Panc1 (cell line): ENCODE measurements around the gene GALNT11. TPM values are rescaled to one million over a fixed set of nuclear protein-coding genes. Genes with fewer than 3 reads are reported as not detected.
"Not testable (repeated sequence)": the region's sequence is repeated elsewhere in the genome, so short reads cannot be mapped to it uniquely, and the experiment has no call there.

Source experiments
- ATAC-seq: fragments of 200-7000 bp; cut with Tn5 transposase; 2 replicates; pipeline ENCODE4 v1.9.1; 2020; ENCODE audit warnings: mild to moderate bottlenecking, moderate library complexity
- BruUV-seq: library from RNA; stranded (reverse); fragments of 400-500 nt; replicated peaks from 2 replicates; lab custom pipeline; 2021; lab: Mats Ljungman, UMichigan
- CTCF ChIA-PET: fragments of 300-600 bp; sonication (Branson Sonifier 250); formaldehyde crosslinking; loops from one replicate; lab custom pipeline; 2022; ENCODE audit warnings: antibody characterized with exemption; lab: Charles Lee
- POLR2A ChIA-PET: fragments of 300-600 bp; sonication (Branson Sonifier 250); formaldehyde crosslinking; loops from one replicate; lab custom pipeline; 2022; ENCODE audit warnings: antibody characterized with exemption; lab: Charles Lee
- DNase-seq: peaks from one replicate; pipeline ENCODE4 v3.0.0-alpha.2; 2010; ENCODE audit warnings: low read depth, low spot score
- H3K27ac ChIP-seq: 2 replicates; pipeline ENCODE4 v1.5.1; 2011; ENCODE audit warnings: mild to moderate bottlenecking, low read length, inconsistent platforms
- H3K27me3 ChIP-seq: fragments of 200-500 bp; sonication (Bioruptor generic); 2 replicates; pipeline ENCODE4 v1.6.0; 2014; ENCODE audit warnings: low read length, inconsistent platforms; ENCODE audit not compliant: control insufficient read depth, insufficient read depth
- H3K36me3 ChIP-seq: fragments of 200-500 bp; sonication (Bioruptor generic); 2 replicates; pipeline ENCODE4 v1.5.1; 2014; ENCODE audit warnings: inconsistent platforms, mild to moderate bottlenecking, low read length, moderate library complexity; ENCODE audit not compliant: control insufficient read depth, insufficient read depth
- H3K4me1 ChIP-seq: 2 replicates; pipeline ENCODE4 v1.5.1; 2011; ENCODE audit warnings: inconsistent platforms, mild to moderate bottlenecking, low read length, moderate library complexity; ENCODE audit not compliant: control insufficient read depth, insufficient read depth
- H3K4me3 ChIP-seq, 2 experiments: 2 replicates each; pipeline ENCODE4 v1.5.1; 2011 to 2012; ENCODE audit warnings: low read depth in 2 of 2, low read length in 2 of 2, mild to moderate bottlenecking in 2 of 2, inconsistent platforms in 1 of 2, moderate library complexity in 1 of 2
- H3K9me3 ChIP-seq: fragments of 200-500 bp; sonication (Bioruptor generic); 2 replicates; pipeline ENCODE4 v1.5.1; 2014; ENCODE audit warnings: low read depth, mild to moderate bottlenecking, inconsistent platforms, low read length, moderate library complexity; ENCODE audit not compliant: control insufficient read depth, insufficient read depth
- CTCF ChIP-seq: fragments of 450-650 bp; IDR thresholded peaks from 2 replicates; pipeline ENCODE4 v1.5.1; 2017; ENCODE audit warnings: mild to moderate bottlenecking
- POLR2AphosphoS5 ChIP-seq: IDR thresholded peaks from 2 replicates; pipeline ENCODE4 v1.6.1; 2012; ENCODE audit warnings: mild to moderate bottlenecking, low read depth, low read length, moderate library complexity
- REST ChIP-seq, 2 experiments: IDR thresholded peaks; 2 replicates each; pipeline ENCODE4 v1.6.1; 2011 to 2012; ENCODE audit warnings: low read depth in 2 of 2, control low read depth in 1 of 2, low read length in 1 of 2, mild to moderate bottlenecking in 1 of 2, moderate library complexity in 1 of 2; ENCODE audit not compliant: insufficient read depth in 1 of 2
- SIN3A ChIP-seq: IDR thresholded peaks from 2 replicates; pipeline ENCODE4 v1.6.1; 2012; ENCODE audit warnings: low read depth, mild to moderate bottlenecking, low read length, moderate library complexity, borderline replicate concordance; ENCODE audit not compliant: insufficient read depth
- TCF7L2 ChIP-seq: IDR thresholded peaks from 2 replicates; pipeline ENCODE4 v1.6.1; 2011; ENCODE audit warnings: mild to moderate bottlenecking, low read depth, low read length, inconsistent platforms
- in situ Hi-C: cut with HindIII; loops from 2 replicates; pipeline ENCODE4 v1.10.0; 2016; ENCODE audit warnings: low sequenced_read_pairs, low pct_unique_long_range_greater_than_20kb
- intact Hi-C: fragments of 100-400 bp; cut with micrococcal nuclease; formaldehyde crosslinking; loops from one replicate; pipeline ENCODE4 v1.10.0; 2022; ENCODE audit not compliant: unreplicated experiment
- total RNA-seq: library from RNA; stranded (reverse); gene quantifications from one replicate; pipeline ENCODE4 v1.2.1, GENCODE V29; 2021; ENCODE audit not compliant: unreplicated experiment

Gene GALNT11
- total RNA-seq, 1 experiment from 2014 or later, result 48.7 TPM

- H3K27me3 ChIP-seq, CTCF ChIA-PET, H3K9me3 ChIP-seq, H3K36me3 ChIP-seq, intact Hi-C loops, H3K4me3 ChIP-seq, H3K4me1 ChIP-seq, POLR2A ChIA-PET, BruUV-seq, H3K27ac ChIP-seq, in situ Hi-C loops: not testable (repeated sequence)
- ATAC-seq (0 out of 2 replicates have a peak, but pooled peaks have one; percentile 29), DNase-seq (peak; percentile 38)
- TF ChIP-seq CTCF, result peak; percentile 85
Measured at GRCh38 chr7:152030059-152030458, 4.6 kb downstream of the GALNT11 start.

GRCh38 chr7:152030639-152031038 is 5.2 kb downstream of the GALNT11 start:
- H3K9me3 ChIP-seq, CTCF ChIA-PET, POLR2A ChIA-PET, in situ Hi-C loops, H3K4me3 ChIP-seq, intact Hi-C loops, ATAC-seq, H3K4me1 ChIP-seq, H3K27ac ChIP-seq, H3K27me3 ChIP-seq, DNase-seq, H3K36me3 ChIP-seq, BruUV-seq: not testable (repeated sequence)

GRCh38 chr7:152035817-152036216 is 10.3 kb downstream of the GALNT11 start:
- H3K4me1 ChIP-seq, result no peaks in the 10 kb centered on the region
- DNase-seq, result no peak
- no peak overlapping the region for H3K27ac ChIP-seq
- no TSS peak for BruUV-seq
- H3K4me3 ChIP-seq, result no peak overlapping the region
- no peaks in the 10 kb centered on the region for H3K27me3 ChIP-seq
- TF ChIP-seq CTCF (no peak), REST (IDR thresholded peaks at IDR 0.05; ENCODE audit: insufficient read depth in 1 of 2, low read depth in 2 of 2, low read length in 1 of 2) (no peak), SIN3A (no peak), POLR2AphosphoS5 (no peak), TCF7L2 (no peak)
- in situ Hi-C loops, result no loop called here
- H3K9me3 ChIP-seq, result peaks cover 13% of the 10 kb centered on the region
- CTCF ChIA-PET, result no interaction called here
- no peak for ATAC-seq
- no peaks in the 10 kb centered on the region for H3K36me3 ChIP-seq
- POLR2A ChIA-PET, result no interaction called here
- intact Hi-C loops, result no loop called here

- CTCF ChIA-PET, POLR2A ChIA-PET: not testable (repeated sequence)
Measured at GRCh38 chr7:152038410-152038809, 12.9 kb downstream of the GALNT11 start.

GRCh38 chr7:152043086-152043485 is 17.6 kb downstream of the GALNT11 start:
- H3K27me3 ChIP-seq, DNase-seq, in situ Hi-C loops, intact Hi-C loops, H3K4me1 ChIP-seq, H3K4me3 ChIP-seq, ATAC-seq, H3K27ac ChIP-seq, H3K36me3 ChIP-seq, BruUV-seq, CTCF ChIA-PET: not testable (repeated sequence)
- H3K9me3 ChIP-seq, result peaks cover 19% of the 10 kb centered on the region
- POLR2A ChIA-PET, result interaction anchor here (0.6 kb wide), 1 partner anchor 99 kb away, joined by 5 read pairs; no protein-coding TSS in a partner anchor

More at GRCh38 chr7:152038410-152038809, 12.9 kb downstream of the GALNT11 start:
- H3K27me3 ChIP-seq, H3K4me1 ChIP-seq, H3K4me3 ChIP-seq, DNase-seq, ATAC-seq, H3K27ac ChIP-seq, intact Hi-C loops, H3K36me3 ChIP-seq, in situ Hi-C loops, BruUV-seq: not testable (repeated sequence)
- H3K9me3 ChIP-seq, result peaks cover 13% of the 10 kb centered on the region
